CD14-positive monocyte (primary cell): ENCODE data around the gene RHPN2. TPM values are rescaled to one million over a fixed set of nuclear protein-coding genes. Genes with fewer than 3 reads are reported as not detected.

Experiments used
- DNase-seq, 3 donors: peaks; one replicate each; pipeline ENCODE4 v3.0.0-alpha.2; 2011 to 2022
- H2AFZ ChIP-seq: 2 replicates; pipeline ENCODE4 v1.6.0; 2012; ENCODE audit warnings: mild to moderate bottlenecking, low read depth, low read length, inconsistent platforms; ENCODE audit not compliant: insufficient read depth, poor library complexity, severe bottlenecking
- H3K27ac ChIP-seq, 2 donors: 1 replicate in 1 of 2; 2 replicates in 1 of 2; pipeline ENCODE4 v1.5.1; 2012 to 2013; ENCODE audit warnings: low read length in 2 of 2, control low read depth in 1 of 2, inconsistent platforms in 1 of 2, low read depth in 1 of 2, mild to moderate bottlenecking in 1 of 2
- H3K27me3 ChIP-seq, 2 donors: one replicate each; pipeline versions ENCODE4 v1.6.0 to v1.6.1; 2011 to 2013; ENCODE audit warnings: low read length in 2 of 2; ENCODE audit not compliant: control insufficient read depth in 2 of 2, insufficient read depth in 2 of 2
- H3K36me3 ChIP-seq, 2 donors: replicated peaks in 1 of 2; 1 replicate in 1 of 2; 2 replicates in 1 of 2; pipeline versions ENCODE4 v1.5.1 to v1.6.1; 2012 to 2013; ENCODE audit warnings: low read length in 2 of 2, control low read depth in 1 of 2, inconsistent platforms in 1 of 2, mild to moderate bottlenecking in 1 of 2; ENCODE audit not compliant: insufficient read depth in 2 of 2, control insufficient read depth in 1 of 2
- H3K4me1 ChIP-seq, 2 donors: 1 replicate in 1 of 2; 2 replicates in 1 of 2; pipeline versions ENCODE4 v1.5.1 to v1.6.1; 2012 to 2013; ENCODE audit warnings: low read length in 2 of 2, control low read depth in 1 of 2, inconsistent platforms in 1 of 2, mild to moderate bottlenecking in 1 of 2, moderate library complexity in 1 of 2; ENCODE audit not compliant: insufficient read depth in 2 of 2, control insufficient read depth in 1 of 2
- H3K4me2 ChIP-seq: replicated peaks from 2 replicates; pipeline ENCODE3; 2012; ENCODE audit warnings: low read length, moderate library complexity, mild to moderate bottlenecking; ENCODE audit not compliant: poor library complexity, severe bottlenecking; ENCODE audit errors: extremely low read depth
- H3K4me3 ChIP-seq, 3 experiments: fragments of 200-600 bp in 1 of 3; sonication (generic) in 1 of 3; replicated peaks in 1 of 3; 1 replicate in 2 of 3; 2 replicates in 1 of 3; pipeline ENCODE4 v1.5.1; 2011 to 2013; ENCODE audit warnings: low read length in 3 of 3, mild to moderate bottlenecking in 3 of 3, control low read depth in 2 of 3, low read depth in 2 of 3, inconsistent platforms in 1 of 3, moderate library complexity in 1 of 3
- H3K79me2 ChIP-seq: 2 replicates; pipeline ENCODE4 v1.6.0; 2012; ENCODE audit warnings: mild to moderate bottlenecking, control low read depth, inconsistent platforms, low read length, moderate library complexity; ENCODE audit not compliant: insufficient read depth
- H3K9ac ChIP-seq: 2 replicates; pipeline ENCODE4 v1.6.0; 2017; ENCODE audit warnings: low read length, mild to moderate bottlenecking; ENCODE audit not compliant: insufficient read depth, poor library complexity, severe bottlenecking
- H3K9me3 ChIP-seq, 2 donors: replicated peaks in 1 of 2; 1 replicate in 1 of 2; 2 replicates in 1 of 2; pipeline versions ENCODE4 v1.5.1 to v1.6.1; 2012 to 2013; ENCODE audit warnings: low read length in 2 of 2, control low read depth in 1 of 2; ENCODE audit not compliant: control insufficient read depth in 1 of 2, insufficient read depth in 1 of 2
- H4K20me1 ChIP-seq: 2 replicates; pipeline ENCODE4 v1.6.0; 2012; ENCODE audit warnings: mild to moderate bottlenecking, low read length, control low read depth, moderate library complexity; ENCODE audit not compliant: insufficient read depth
- H3K27ac Mint-ChIP-seq, 7 donors: one replicate each; pipeline ENCODE4 v1.8.0; 2020; ENCODE audit warnings: mild to moderate bottlenecking in 7 of 7, mixed read lengths in 7 of 7, moderate library complexity in 6 of 7, inconsistent platforms in 2 of 7
- H3K27me3 Mint-ChIP-seq, 3 donors: one replicate each; pipeline ENCODE4 v1.8.0; 2021 to 2022; ENCODE audit warnings: low read depth in 3 of 3, mild to moderate bottlenecking in 3 of 3, mixed read lengths in 3 of 3, moderate library complexity in 3 of 3, inconsistent platforms in 1 of 3
- H3K36me3 Mint-ChIP-seq, 2 donors: one replicate each; pipeline ENCODE4 v1.8.0; 2020; ENCODE audit warnings: mixed read lengths in 2 of 2, inconsistent platforms in 1 of 2, mild to moderate bottlenecking in 1 of 2
- H3K4me1 Mint-ChIP-seq: one replicate; pipeline ENCODE4 v1.8.0; 2020; ENCODE audit warnings: mild to moderate bottlenecking, mixed read lengths
- H3K4me3 Mint-ChIP-seq, 2 donors: one replicate each; pipeline ENCODE4 v1.8.0; 2020; ENCODE audit warnings: mild to moderate bottlenecking in 2 of 2, mixed read lengths in 2 of 2, moderate library complexity in 1 of 2
- H3K9me3 Mint-ChIP-seq, 7 donors: one replicate each; pipeline ENCODE4 v1.8.0; 2020 to 2022; ENCODE audit warnings: mixed read lengths in 7 of 7, mild to moderate bottlenecking in 6 of 7, moderate library complexity in 6 of 7, inconsistent platforms in 2 of 7
- CTCF ChIP-seq: fragments of 200-600 bp; IDR thresholded peaks from one replicate; pipeline ENCODE4 v1.8.0; 2022; ENCODE audit warnings: antibody characterized with exemption, mild to moderate bottlenecking
- WGBS: methylation state at CpG from one replicate; pipeline ENCODE4 v1.1.5; 2013; ENCODE audit warnings: missing lambda C conversion rate; ENCODE audit not compliant: insufficient coverage; 5-methylcytosine and 5-hydroxymethylcytosine counted together
- intact Hi-C, 2 donors: fragments of 100-400 bp; cut with micrococcal nuclease; formaldehyde crosslinking; loops; one replicate each; pipeline versions ENCODE4 v1.15.0 to v1.15.1; 2023
- polyA plus RNA-seq, 3 donors: library from polyadenylated mRNA; depleted of rRNA in 1 of 3; unstranded in 2 of 3; stranded (reverse) in 1 of 3; fragments of 300-500 nt in 2 of 3; fragments of >200 nt in 1 of 3; fragmentation: Illumina TruSeq in 2 of 3; gene quantifications; 1 replicate in 2 of 3; 2 replicates in 1 of 3; pipeline ENCODE4 v1.2.3, GENCODE V29; 2012 to 2021

The RHPN2 gene
- polyA plus RNA-seq, 3 donors: 0.16 to 0.93 (median 0.51) TPM

DNA sequence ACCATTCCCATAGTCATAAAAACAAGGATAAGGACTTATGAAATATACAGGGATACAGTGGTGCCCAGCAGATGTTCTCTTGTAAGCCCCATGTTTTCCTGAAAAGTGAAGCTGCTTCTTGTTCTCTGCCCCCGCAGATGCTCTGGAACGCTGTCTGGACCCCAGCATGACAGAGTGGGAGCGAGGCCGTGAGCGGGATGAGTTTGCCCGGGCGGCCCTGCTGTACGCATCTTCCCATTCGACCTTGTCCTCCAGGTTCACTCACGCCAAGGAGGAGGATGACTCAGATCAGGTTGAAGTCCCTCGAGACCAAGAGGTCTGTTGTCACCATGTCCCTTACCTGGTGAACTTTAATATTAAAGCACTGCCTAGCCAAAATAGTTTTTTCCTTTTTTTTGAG, 46.9 kb upstream of the RHPN2 start:
- intact Hi-C loops: no loop called here
- Histone ChIP-seq H3K79me2 (no peaks in the 10 kb centered on the region), H3K27me3 (no peaks in the 10 kb centered on the region), H2AFZ (no peak overlapping the region), H3K9me3 (no peaks in the 10 kb centered on the region), H4K20me1 (no peaks in the 10 kb centered on the region), H3K36me3 (peaks cover 81 to 93% of the 10 kb centered on the region in 2 donors), H3K27ac (no peak overlapping the region), H3K9ac (no peak overlapping the region), H3K4me2 (no peak overlapping the region), H3K4me3 (no peak overlapping the region), H3K4me1 (no peaks in the 10 kb centered on the region)
- no peak for TF ChIP-seq CTCF
- no peak for DNase-seq
- Mint-ChIP-seq H3K27ac (no peak overlapping the region), H3K36me3 (peaks cover 75 to 93% of the 10 kb centered on the region in 2 donors), H3K4me3 (no peak overlapping the region), H3K4me1 (no peaks in the 10 kb centered on the region), H3K27me3 (peaks cover 0 to 2% (median 0%) of the 10 kb centered on the region in 3 donors), H3K9me3 (peaks cover 0 to 5% (median 0%) of the 10 kb centered on the region in 7 donors)
- WGBS: 96% methylated on average over 11 of the region's 11 CpGs

- Histone ChIP-seq H3K4me3 (no peak overlapping the region), H3K9me3 (no peaks in the 10 kb centered on the region), H3K27ac (no peak overlapping the region), H4K20me1 (no peaks in the 10 kb centered on the region), H3K36me3 (peaks cover 77 to 86% of the 10 kb centered on the region in 2 donors), H3K79me2 (no peaks in the 10 kb centered on the region), H2AFZ (no peak overlapping the region), H3K4me1 (no peaks in the 10 kb centered on the region), H3K4me2 (no peak overlapping the region), H3K27me3 (no peaks in the 10 kb centered on the region), H3K9ac (no peak overlapping the region)
- Mint-ChIP-seq H3K4me3 (no peak overlapping the region), H3K9me3 (peaks cover 0 to 4% (median 0%) of the 10 kb centered on the region in 7 donors), H3K4me1 (no peaks in the 10 kb centered on the region), H3K27ac (no peak overlapping the region), H3K36me3 (peaks cover 71 to 88% of the 10 kb centered on the region in 2 donors), H3K27me3 (peaks cover 0 to 2% (median 0%) of the 10 kb centered on the region in 3 donors)
- DNase-seq: no peak
- WGBS: 97% methylated on average over 3 of the region's 9 CpGs
- intact Hi-C loops: no loop called here
- no peak for TF ChIP-seq CTCF
These were observed 45.6 kb upstream of the RHPN2 start for GRCh38 chr19:33110137-33110910.
